SK-N-SH (cell line): ENCODE data around the gene MAP3K5. TPM values are rescaled to one million over a fixed set of nuclear protein-coding genes. Genes with fewer than 3 reads are reported as not detected.
"Not testable (repeated sequence)": the region's sequence is repeated elsewhere in the genome, so short reads cannot be mapped to it uniquely, and the experiment has no call there.

Source experiments
- CTCF ChIA-PET: fragments of 300-600, 350-600 bp; formaldehyde crosslinking; extraction: SDS; loops from one replicate; lab custom pipeline; 2021; lab: Yijun Ruan, JAX
- POLR2A ChIA-PET: fragments of 350-600 bp; sonication (Branson Sonifier 250); formaldehyde crosslinking; extraction: SDS; loops from one replicate; lab custom pipeline; 2020; ENCODE audit warnings: antibody characterized with exemption, inconsistent platforms; lab: Yijun Ruan, JAX
- DNase-seq: peaks from one replicate; pipeline ENCODE4 v3.0.0; 2012
- H2AFZ ChIP-seq: fragments of 200-600 bp; sonication (generic); 2 replicates; pipeline ENCODE4 v1.8.1; 2016; ENCODE audit warnings: antibody characterized with exemption, mild to moderate bottlenecking, low read depth
- H3F3A ChIP-seq: fragments of 200-600 bp; sonication (generic); replicated peaks from 2 replicates; pipeline ENCODE3; 2016; ENCODE audit warnings: antibody characterized with exemption, mild to moderate bottlenecking; ENCODE audit not compliant: insufficient read depth
- H3K27ac ChIP-seq, 2 experiments: fragments of 200-500 bp in 1 of 2; fragments of 200-600 bp in 1 of 2; sonication (Bioruptor generic) in 1 of 2; sonication (generic), shearing (Covaris generic) in 1 of 2; 2 replicates each; pipeline versions ENCODE4 v1.5.1 to v1.6.1; 2014 to 2016; ENCODE audit warnings: low read depth in 2 of 2, inconsistent platforms in 1 of 2, low read length in 1 of 2, mild to moderate bottlenecking in 1 of 2, mixed read lengths in 1 of 2
- H3K27me3 ChIP-seq: fragments of 200-600 bp; sonication (generic), shearing (Covaris generic); 2 replicates; pipeline ENCODE4 v1.6.1; 2016; ENCODE audit warnings: mixed run types; ENCODE audit not compliant: insufficient read depth
- H3K36me3 ChIP-seq, 2 experiments: fragments of 200-500 bp in 1 of 2; fragments of 200-600 bp in 1 of 2; sonication (Bioruptor generic) in 1 of 2; sonication (generic) in 1 of 2; replicated peaks in 1 of 2; 2 replicates each; pipeline versions ENCODE3 to v1.5.1; 2014 to 2016; ENCODE audit warnings: low read length in 1 of 2, mild to moderate bottlenecking in 1 of 2; ENCODE audit not compliant: insufficient read depth in 2 of 2, control insufficient read depth in 1 of 2
- H3K4me1 ChIP-seq, 2 experiments: fragments of 200-500 bp in 1 of 2; fragments of 200-600 bp in 1 of 2; sonication (Bioruptor generic) in 1 of 2; sonication (generic), shearing (Covaris generic) in 1 of 2; 2 replicates each; pipeline versions ENCODE4 v1.5.1 to v1.6.1; 2014 to 2016; ENCODE audit warnings: low read depth in 1 of 2, low read length in 1 of 2, mixed run types in 1 of 2; ENCODE audit not compliant: insufficient read depth in 2 of 2, control insufficient read depth in 1 of 2
- H3K4me2 ChIP-seq: fragments of 200-600 bp; sonication (generic), shearing (Covaris generic); 2 replicates; pipeline ENCODE4 v1.6.1; 2017; ENCODE audit warnings: mixed run types
- H3K4me3 ChIP-seq, 2 experiments: fragments of 200-500 bp in 1 of 2; fragments of 200-600 bp in 1 of 2; sonication (Bioruptor generic) in 1 of 2; sonication (generic), shearing (Covaris generic) in 1 of 2; 2 replicates each; pipeline versions ENCODE4 v1.5.1 to v1.8.1; 2014 to 2016; ENCODE audit warnings: low read depth in 2 of 2, inconsistent platforms in 1 of 2, low read length in 1 of 2, mild to moderate bottlenecking in 1 of 2, mixed read lengths in 1 of 2, moderate library complexity in 1 of 2
- H3K79me2 ChIP-seq: fragments of 200-600 bp; sonication (generic); 2 replicates; pipeline ENCODE4 v1.8.1; 2017; ENCODE audit warnings: mild to moderate bottlenecking; ENCODE audit not compliant: insufficient read depth
- H3K9ac ChIP-seq: fragments of 200-600 bp; sonication (generic); 2 replicates; pipeline ENCODE4 v1.6.1; 2017; ENCODE audit warnings: mixed run types
- H3K9me2 ChIP-seq: fragments of 200-600 bp; sonication (generic); 2 replicates; pipeline ENCODE4 v1.6.1; 2017; ENCODE audit warnings: mixed run types
- H3K9me3 ChIP-seq: fragments of 200-600 bp; sonication (generic); 2 replicates; pipeline ENCODE4 v1.6.1; 2017; ENCODE audit warnings: mixed run types, mild to moderate bottlenecking, moderate library complexity
- H4K20me1 ChIP-seq: fragments of 200-600 bp; sonication (generic); 2 replicates; pipeline ENCODE4 v1.6.1; 2017; ENCODE audit warnings: mild to moderate bottlenecking, mixed run types; ENCODE audit not compliant: insufficient read depth
- CHD2 ChIP-seq: fragments of 150-350 bp; IDR thresholded peaks from 2 replicates; pipeline ENCODE4 v1.6.1; 2018; ENCODE audit warnings: low read length; ENCODE audit not compliant: partially characterized antibody
- FOSL2 ChIP-seq: IDR thresholded peaks from 2 replicates; pipeline ENCODE4 v1.4.0; 2012; ENCODE audit warnings: low read depth, mild to moderate bottlenecking, moderate library complexity, borderline replicate concordance
- RAD21 ChIP-seq: IDR thresholded peaks from 2 replicates; pipeline ENCODE4 v1.6.1; 2012; ENCODE audit warnings: mild to moderate bottlenecking, low read length
- SMC3 ChIP-seq: IDR thresholded peaks from 2 replicates; pipeline ENCODE4 v1.6.1; 2012; ENCODE audit warnings: low read depth, low read length, improper control_type of control experiment
- WGBS: methylation state at CpG from one replicate; pipeline ENCODE4 v1.1.6; 2017; ENCODE audit warnings: low lambda C conversion rate; 5-methylcytosine and 5-hydroxymethylcytosine counted together
- polyA plus RNA-seq, 3 experiments: library from polyadenylated mRNA; depleted of rRNA; stranded (reverse); fragments of >200 nt; gene quantifications; 2 replicates each; pipeline ENCODE4 v1.2.3, GENCODE V29; 2012
- TF ChIP-seq, protein P1 (sequence below): fragments of 200-600 bp; sonication (generic); IDR thresholded peaks from 2 replicates; pipeline ENCODE4 v1.6.1; 2017; ENCODE audit warnings: antibody characterized with exemption, mild to moderate bottlenecking, moderate library complexity

Gene MAP3K5
- polyA plus RNA-seq, 1 of the 3 experiments (the other 2 are of a cell fraction), result 1.4 TPM

DNA sequence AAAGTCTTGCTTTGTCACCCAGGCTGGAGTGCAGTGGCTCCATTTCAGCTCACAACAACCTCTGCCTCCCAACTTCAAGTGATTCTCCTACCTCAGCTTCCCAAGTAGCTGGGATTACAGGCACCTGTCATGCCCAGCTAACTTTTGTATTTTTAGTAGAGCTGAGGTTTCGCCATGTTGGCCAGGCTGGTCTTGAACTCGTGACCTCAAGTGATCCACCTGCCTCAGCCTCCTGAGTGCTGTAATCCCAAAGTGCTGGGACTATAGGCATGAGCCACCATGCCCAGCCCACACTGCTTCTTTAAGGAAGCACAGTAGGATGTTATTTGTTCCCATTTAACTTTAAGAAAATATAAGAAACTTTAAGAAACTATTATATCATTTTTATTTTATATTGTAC is 206.8 kb downstream of the MAP3K5 start:
- Histone ChIP-seq H3K27ac (peak overlapping the region in 1 of 2 experiments; percentile 85; a peak in 2 of 4 replicates), H3F3A (peaks cover 14% of the 10 kb centered on the region)
- H3K27me3 ChIP-seq, H3K4me1 ChIP-seq, H3K4me3 ChIP-seq, H2AFZ ChIP-seq, H3K9me2 ChIP-seq, H3K9ac ChIP-seq, H3K36me3 ChIP-seq, H3K79me2 ChIP-seq, H3K4me2 ChIP-seq, DNase-seq, POLR2A ChIA-PET, H4K20me1 ChIP-seq, H3K9me3 ChIP-seq: not testable (repeated sequence)
- CTCF ChIA-PET, result interaction anchor here (0.6 to 1.4 kb wide), 3 partner anchors 36 to 207 kb away, joined by 3 to 9 read pairs (median 3); partner anchors contain the start of genes MAP3K5 and MAP7
- WGBS, result 100% methylated on average over 2 of the region's 2 CpGs

DNA sequence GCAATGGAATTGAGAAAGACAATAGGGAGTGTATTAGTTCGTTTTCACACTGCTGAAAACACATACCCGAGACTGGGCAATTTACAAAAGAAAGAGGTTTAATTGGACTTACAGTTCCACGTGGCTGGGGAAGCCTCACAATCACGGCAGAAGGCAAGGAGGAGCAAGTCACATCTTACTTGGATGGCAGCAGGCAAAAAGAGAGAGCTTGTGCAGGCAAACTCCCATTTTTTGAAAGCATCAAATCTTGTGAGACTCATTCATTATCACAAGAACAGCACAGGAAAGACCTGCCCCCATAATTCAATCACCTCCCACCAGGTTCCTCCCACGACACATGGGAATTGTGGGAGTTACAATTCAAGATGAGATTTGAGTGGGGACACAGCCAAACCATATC is 208.0 kb downstream of the MAP3K5 start:
- CTCF ChIA-PET, result interaction anchor here (0.6 to 1.9 kb wide), 9 partner anchors 15 to 341 kb away, joined by 3 to 13 read pairs (median 3); partner anchors contain the start of gene MAP3K5

DNA sequence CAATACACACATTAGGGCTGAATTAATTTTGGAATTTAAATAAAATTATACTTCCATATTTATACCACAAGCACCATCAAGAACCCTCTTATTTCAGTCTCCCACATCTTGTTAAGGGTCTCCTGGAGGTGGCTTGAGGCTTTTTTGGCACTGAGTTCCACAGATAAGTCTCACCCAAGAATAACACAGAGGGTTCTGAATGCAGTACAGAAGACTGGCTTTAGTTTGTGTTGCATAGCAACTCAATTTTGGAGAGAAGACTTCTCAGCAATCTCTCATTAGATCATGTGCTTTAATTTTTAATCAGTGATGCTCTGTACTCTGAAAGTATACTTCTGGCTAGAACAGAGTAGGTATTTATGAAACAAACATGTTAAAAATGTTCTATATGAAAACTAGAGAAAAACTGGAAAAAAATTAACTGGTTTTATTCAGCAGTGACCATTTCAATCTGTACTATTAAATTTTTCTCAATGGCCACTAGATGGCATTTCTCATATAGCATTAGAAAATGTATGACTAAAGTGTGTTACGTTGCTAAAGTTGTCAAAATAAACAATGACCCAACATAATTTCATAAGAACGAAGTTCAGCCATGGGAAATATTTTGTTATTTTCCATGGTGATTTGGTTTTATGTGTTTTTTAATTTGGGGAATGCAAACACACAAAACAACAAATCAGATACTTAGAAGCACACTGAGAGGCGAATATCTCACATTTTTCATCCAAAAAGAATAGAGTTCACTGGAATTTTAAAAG is 209.4 kb downstream of the MAP3K5 start:
- H3K4me3 ChIP-seq, result no peak overlapping the region
- CTCF ChIA-PET, result interaction anchor here (0.7 to 1.9 kb wide), 7 partner anchors 14 to 210 kb away, joined by 3 to 13 read pairs (median 3); partner anchors contain the start of gene MAP3K5

More for the DNA sequence above, 208.0 kb downstream of the MAP3K5 start:
- POLR2A ChIA-PET, result interaction anchor here (0.6 kb wide), 1 partner anchor 386 kb away, joined by 3 read pairs; no protein-coding TSS in a partner anchor
- not testable (repeated sequence) for H2AFZ ChIP-seq, DNase-seq, H3K9me2 ChIP-seq, H3K27me3 ChIP-seq, H3K4me1 ChIP-seq, H3K9me3 ChIP-seq, H3K9ac ChIP-seq, H4K20me1 ChIP-seq, H3K36me3 ChIP-seq, H3K79me2 ChIP-seq, H3K4me3 ChIP-seq, H3K4me2 ChIP-seq
- 93% methylated on average over 5 of the region's 5 CpGs for WGBS
- peak overlapping the region in 1 of 2 experiments; percentile 75; a peak in 1 of 4 replicates for H3K27ac ChIP-seq
- peaks cover 14% of the 10 kb centered on the region for H3F3A ChIP-seq

More for the DNA sequence above, 209.4 kb downstream of the MAP3K5 start:
- H2AFZ ChIP-seq, result no peak overlapping the region
- no peaks in the 10 kb centered on the region for H4K20me1 ChIP-seq
- POLR2A ChIA-PET, result no interaction called here
- no peaks in the 10 kb centered on the region for H3K9me3 ChIP-seq
- peak overlapping the region in 1 of 2 experiments; percentile 75; a peak in 2 of 4 replicates for H3K27ac ChIP-seq
- no peak overlapping the region for H3K4me2 ChIP-seq
- peaks cover 0 to 6% of the 10 kb centered on the region in 2 experiments; a peak in 1 of 4 replicates for H3K4me1 ChIP-seq
- H3F3A ChIP-seq, result peaks cover 14% of the 10 kb centered on the region
- DNase-seq, result peak; percentile 36
- 38% methylated on average over 3 of the region's 3 CpGs for WGBS
- H3K36me3 ChIP-seq, result peaks cover 0 to 5% of the 10 kb centered on the region in 2 experiments
- no peaks in the 10 kb centered on the region for H3K9me2 ChIP-seq
- TF ChIP-seq CHD2, result no peak
- TF ChIP-seq FOSL2, result no peak
- TF ChIP-seq, protein P1, sequence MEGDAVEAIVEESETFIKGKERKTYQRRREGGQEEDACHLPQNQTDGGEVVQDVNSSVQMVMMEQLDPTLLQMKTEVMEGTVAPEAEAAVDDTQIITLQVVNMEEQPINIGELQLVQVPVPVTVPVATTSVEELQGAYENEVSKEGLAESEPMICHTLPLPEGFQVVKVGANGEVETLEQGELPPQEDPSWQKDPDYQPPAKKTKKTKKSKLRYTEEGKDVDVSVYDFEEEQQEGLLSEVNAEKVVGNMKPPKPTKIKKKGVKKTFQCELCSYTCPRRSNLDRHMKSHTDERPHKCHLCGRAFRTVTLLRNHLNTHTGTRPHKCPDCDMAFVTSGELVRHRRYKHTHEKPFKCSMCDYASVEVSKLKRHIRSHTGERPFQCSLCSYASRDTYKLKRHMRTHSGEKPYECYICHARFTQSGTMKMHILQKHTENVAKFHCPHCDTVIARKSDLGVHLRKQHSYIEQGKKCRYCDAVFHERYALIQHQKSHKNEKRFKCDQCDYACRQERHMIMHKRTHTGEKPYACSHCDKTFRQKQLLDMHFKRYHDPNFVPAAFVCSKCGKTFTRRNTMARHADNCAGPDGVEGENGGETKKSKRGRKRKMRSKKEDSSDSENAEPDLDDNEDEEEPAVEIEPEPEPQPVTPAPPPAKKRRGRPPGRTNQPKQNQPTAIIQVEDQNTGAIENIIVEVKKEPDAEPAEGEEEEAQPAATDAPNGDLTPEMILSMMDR, result peak; percentile 73
- TF ChIP-seq SMC3, result peak; percentile 38
- peak; percentile 67 for TF ChIP-seq RAD21
- H3K27me3 ChIP-seq, result no peaks in the 10 kb centered on the region
- no peak overlapping the region; the same call in 1 of the 2 replicates for H3K9ac ChIP-seq
- H3K79me2 ChIP-seq, result no peaks in the 10 kb centered on the region; the same call in 1 of the 2 replicates
